Measurements from ENCODE around the gene TMSB15B.

DNA sequence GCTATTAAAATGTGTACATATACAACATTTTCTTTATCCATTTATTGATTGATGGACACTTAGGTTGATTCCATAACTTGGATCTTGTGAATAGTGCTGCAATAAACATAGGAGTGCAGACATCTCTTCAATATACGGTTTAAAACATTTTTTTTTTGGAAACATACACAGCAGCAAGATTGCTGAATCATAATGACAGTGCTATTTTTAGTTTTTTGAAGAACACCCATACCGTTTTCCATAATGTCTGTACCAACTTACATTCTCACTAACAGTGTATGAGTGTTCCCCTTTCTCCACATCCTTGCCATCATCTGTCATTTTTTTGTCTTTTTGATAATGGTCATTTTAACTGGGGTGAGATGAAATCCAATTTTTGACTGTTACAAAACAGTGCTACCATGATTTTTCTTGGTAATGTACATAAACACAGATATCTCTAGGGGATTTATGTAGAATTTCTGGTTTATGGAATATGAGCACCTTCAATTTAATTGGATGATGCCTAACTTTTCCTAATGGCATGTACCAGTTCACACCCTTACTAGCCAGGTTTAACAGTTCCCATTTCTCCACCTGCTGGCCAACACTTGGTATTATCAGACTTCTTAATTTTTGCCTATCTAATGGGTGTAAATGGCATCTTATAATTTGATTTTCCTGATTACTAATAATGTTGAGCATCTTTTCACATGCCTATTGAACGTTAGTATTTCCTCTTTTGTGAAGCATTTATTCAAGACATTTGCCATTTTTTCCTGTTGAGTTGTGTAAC is 21.0 kb upstream of the TMSB15B start:
- TF ChIP-seq CTCF (IDR thresholded peaks at IDR 0.05) (peak; percentile 53; the same call in 1 of the 2 replicates), POLR2AphosphoS5 (IDR thresholded peaks at IDR 0.05; ENCODE audit: low read depth, low read length) (no peak), TCF7L2 (IDR thresholded peaks at IDR 0.05; ENCODE audit: low read depth, low read length) (no peak), SIN3A (IDR thresholded peaks at IDR 0.05; ENCODE audit: borderline replicate concordance, insufficient read depth, low read depth, low read length) (no peak)
- TF ChIP-seq, protein P1, sequence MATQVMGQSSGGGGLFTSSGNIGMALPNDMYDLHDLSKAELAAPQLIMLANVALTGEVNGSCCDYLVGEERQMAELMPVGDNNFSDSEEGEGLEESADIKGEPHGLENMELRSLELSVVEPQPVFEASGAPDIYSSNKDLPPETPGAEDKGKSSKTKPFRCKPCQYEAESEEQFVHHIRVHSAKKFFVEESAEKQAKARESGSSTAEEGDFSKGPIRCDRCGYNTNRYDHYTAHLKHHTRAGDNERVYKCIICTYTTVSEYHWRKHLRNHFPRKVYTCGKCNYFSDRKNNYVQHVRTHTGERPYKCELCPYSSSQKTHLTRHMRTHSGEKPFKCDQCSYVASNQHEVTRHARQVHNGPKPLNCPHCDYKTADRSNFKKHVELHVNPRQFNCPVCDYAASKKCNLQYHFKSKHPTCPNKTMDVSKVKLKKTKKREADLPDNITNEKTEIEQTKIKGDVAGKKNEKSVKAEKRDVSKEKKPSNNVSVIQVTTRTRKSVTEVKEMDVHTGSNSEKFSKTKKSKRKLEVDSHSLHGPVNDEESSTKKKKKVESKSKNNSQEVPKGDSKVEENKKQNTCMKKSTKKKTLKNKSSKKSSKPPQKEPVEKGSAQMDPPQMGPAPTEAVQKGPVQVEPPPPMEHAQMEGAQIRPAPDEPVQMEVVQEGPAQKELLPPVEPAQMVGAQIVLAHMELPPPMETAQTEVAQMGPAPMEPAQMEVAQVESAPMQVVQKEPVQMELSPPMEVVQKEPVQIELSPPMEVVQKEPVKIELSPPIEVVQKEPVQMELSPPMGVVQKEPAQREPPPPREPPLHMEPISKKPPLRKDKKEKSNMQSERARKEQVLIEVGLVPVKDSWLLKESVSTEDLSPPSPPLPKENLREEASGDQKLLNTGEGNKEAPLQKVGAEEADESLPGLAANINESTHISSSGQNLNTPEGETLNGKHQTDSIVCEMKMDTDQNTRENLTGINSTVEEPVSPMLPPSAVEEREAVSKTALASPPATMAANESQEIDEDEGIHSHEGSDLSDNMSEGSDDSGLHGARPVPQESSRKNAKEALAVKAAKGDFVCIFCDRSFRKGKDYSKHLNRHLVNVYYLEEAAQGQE (IDR thresholded peaks at IDR 0.05; ENCODE audit: insufficient read depth in 1 of 2, low read depth in 2 of 2, low read length in 1 of 2): no peak

Measured in Panc1 (cell line).